Bronchial epithelial cell (primary cell): ENCODE measurements around the gene PSMD4. TPM values are rescaled to one million over a fixed set of nuclear protein-coding genes. Genes with fewer than 3 reads are reported as not detected.

ENCODE experiments used
- DNase-seq: peaks from one replicate; pipeline ENCODE4 v3.0.0-alpha.2; 2010; ENCODE audit warnings: low read depth
- FAIRE-seq: peaks from 2 replicates; lab custom pipeline; 2011; peaks lifted over from hg19 to GRCh38; lab: Jason Lieb, UNC
- H3K27me3 ChIP-seq: 2 replicates; pipeline ENCODE4 v1.5.1; 2011; ENCODE audit warnings: low read length; ENCODE audit not compliant: control insufficient read depth, insufficient read depth
- H3K36me3 ChIP-seq: 2 replicates; pipeline ENCODE4 v1.5.1; 2011; ENCODE audit warnings: low read length; ENCODE audit not compliant: control insufficient read depth, insufficient read depth
- H3K4me3 ChIP-seq: 2 replicates; pipeline ENCODE4 v1.5.1; 2011; ENCODE audit warnings: mild to moderate bottlenecking, low read depth, low read length, control low read depth
- total RNA-seq: library from RNA; depleted of rRNA; stranded (reverse); fragments of >200 nt; gene quantifications from 2 replicates; pipeline ENCODE4 v1.2.1, GENCODE V29; 2014
- TF ChIP-seq, protein P1 (sequence below): IDR thresholded peaks from 2 replicates; pipeline ENCODE4 v1.5.1; 2011; ENCODE audit warnings: mild to moderate bottlenecking, moderate library complexity, low read length, control low read depth, inconsistent platforms; ENCODE audit not compliant: insufficient read depth, severe bottlenecking

PSMD4 gene
- total RNA-seq, 1 donor from 2014 or later, result 280 TPM

DNA sequence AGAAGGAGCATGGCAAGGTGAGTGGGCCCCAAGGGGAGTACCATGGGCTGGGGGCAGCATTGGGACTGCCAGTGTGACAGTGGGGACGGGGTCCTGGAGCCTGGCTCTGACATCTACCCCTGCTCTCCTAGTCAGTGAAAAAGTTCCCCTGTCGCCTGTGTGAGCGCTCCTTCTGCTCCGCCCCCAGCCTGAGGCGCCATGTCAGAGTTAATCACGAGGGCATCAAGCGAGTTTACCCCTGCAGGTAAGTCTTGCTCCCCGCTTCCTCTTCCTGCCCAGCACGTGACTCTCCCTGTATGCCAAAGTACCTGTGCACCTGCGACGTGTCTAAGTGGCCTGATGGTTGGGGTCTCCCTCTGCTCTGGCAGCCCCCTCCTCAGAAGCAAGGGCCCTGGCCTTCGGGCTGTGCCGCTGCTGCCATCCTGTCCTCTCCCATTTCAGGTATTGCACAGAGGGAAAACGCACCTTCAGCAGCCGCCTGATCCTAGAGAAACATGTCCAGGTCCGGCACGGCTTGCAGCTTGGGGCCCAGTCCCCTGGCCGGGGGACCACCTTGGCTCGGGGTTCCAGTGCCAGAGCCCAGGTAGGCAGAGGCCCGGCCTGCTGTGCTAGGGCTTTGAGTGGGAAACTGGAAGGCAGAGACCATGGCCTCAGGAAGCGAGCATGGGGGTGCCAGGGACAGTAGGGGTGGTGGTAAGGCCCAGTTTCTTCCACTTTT, 35.6 kb downstream of the PSMD4 start:
- DNase-seq (no peak), FAIRE-seq (no peak)
- Histone ChIP-seq H3K4me3 (no peak overlapping the region), H3K27me3 (no peaks in the 10 kb centered on the region), H3K36me3 (peaks cover 49% of the 10 kb centered on the region)
- TF ChIP-seq, protein P1, sequence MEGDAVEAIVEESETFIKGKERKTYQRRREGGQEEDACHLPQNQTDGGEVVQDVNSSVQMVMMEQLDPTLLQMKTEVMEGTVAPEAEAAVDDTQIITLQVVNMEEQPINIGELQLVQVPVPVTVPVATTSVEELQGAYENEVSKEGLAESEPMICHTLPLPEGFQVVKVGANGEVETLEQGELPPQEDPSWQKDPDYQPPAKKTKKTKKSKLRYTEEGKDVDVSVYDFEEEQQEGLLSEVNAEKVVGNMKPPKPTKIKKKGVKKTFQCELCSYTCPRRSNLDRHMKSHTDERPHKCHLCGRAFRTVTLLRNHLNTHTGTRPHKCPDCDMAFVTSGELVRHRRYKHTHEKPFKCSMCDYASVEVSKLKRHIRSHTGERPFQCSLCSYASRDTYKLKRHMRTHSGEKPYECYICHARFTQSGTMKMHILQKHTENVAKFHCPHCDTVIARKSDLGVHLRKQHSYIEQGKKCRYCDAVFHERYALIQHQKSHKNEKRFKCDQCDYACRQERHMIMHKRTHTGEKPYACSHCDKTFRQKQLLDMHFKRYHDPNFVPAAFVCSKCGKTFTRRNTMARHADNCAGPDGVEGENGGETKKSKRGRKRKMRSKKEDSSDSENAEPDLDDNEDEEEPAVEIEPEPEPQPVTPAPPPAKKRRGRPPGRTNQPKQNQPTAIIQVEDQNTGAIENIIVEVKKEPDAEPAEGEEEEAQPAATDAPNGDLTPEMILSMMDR, result no peak

DNA sequence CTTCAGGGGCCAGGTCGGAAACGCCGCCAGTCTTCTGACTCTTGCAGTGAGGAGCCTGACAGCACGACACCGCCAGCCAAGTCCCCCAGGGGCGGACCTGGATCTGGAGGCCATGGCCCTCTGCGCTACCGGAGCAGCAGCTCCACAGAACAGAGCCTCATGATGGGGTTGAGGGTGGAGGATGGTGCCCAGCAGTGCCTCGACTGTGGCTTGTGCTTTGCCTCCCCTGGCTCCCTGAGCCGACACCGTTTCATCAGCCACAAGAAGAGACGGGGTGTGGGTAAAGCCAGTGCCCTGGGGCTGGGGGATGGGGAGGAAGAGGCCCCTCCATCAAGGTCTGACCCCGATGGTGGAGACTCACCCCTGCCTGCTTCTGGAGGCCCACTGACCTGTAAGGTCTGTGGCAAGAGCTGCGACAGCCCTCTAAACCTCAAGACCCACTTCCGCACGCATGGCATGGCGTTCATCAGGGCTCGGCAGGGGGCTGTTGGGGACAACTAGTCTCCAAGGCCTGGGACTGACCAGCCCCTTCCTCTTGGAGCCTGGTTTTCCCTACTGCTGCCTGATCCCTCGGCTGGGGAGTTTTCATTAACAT, 36.3 kb downstream of the PSMD4 start:
- DNase-seq (no peak), FAIRE-seq (no peak)
- Histone ChIP-seq H3K4me3 (no peak overlapping the region), H3K27me3 (no peaks in the 10 kb centered on the region), H3K36me3 (peaks cover 49% of the 10 kb centered on the region)
- TF ChIP-seq, protein P1, result no peak

DNA sequence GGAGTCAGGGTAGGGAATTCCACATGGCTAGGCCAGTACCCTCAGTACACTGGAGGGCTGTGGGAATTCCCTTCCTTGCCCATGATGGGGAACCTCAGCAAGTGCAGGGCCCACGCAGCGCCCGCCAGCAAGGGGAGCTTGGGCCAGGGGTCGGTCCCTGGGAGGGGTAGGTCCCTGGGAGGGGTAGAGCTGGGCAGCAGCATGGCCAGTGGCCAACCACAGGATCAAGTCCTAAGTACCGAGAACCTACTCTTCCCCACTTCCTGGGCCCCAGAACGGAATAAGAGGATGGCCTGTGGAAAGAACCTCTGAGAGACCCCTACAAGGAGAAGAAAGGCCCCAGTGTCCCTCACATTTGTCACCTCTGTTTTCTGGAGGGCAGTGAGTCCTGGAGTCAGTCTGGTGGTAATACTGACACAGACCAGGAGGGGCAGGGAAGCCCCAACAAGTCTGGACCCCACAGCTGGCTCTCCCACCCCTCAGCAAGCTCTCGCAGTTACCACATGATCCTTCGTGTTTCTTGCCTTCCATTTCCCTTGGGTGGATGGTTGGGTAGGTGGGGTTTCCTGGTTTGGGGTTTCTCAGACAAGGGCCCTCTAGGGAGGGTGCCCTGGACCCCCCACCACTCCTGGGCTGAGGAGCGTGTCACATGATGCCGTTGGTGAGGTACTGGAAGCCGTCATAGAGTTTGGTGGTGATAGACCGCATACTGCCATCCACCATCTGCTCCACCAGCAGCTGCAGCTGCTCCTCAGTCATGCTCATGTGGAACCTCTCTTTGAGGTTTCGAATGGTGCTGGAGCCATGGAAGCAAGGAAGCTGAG, 37.9 kb downstream of the PSMD4 start:
- TF ChIP-seq, protein P1, result no peak
- Histone ChIP-seq H3K27me3 (no peaks in the 10 kb centered on the region), H3K36me3 (peaks cover 39% of the 10 kb centered on the region), H3K4me3 (no peak overlapping the region)
- FAIRE-seq (peak; percentile 32), DNase-seq (no peak)

DNA sequence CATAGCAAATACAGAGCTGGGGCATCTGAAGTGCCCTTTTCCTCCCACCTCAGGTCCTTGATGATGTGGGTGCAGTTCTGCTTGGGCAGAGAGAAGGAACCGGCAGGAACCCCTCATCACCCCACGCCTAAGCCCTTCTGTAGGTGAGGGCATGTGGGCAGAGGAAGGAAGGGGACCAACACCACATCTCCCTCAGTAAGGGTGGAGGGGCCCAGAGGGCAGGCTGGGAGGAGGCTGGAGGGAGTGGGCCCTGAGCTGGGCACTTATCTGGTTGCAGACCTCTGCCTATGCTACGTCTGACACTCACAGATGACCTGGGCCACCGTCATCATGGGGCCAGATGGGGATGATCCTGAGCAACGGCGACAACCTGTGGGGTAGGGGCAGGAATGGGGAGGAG, 38.6 kb downstream of the PSMD4 start:
- no peak for DNase-seq
- H3K27me3 ChIP-seq, result no peaks in the 10 kb centered on the region
- H3K36me3 ChIP-seq, result peaks cover 36% of the 10 kb centered on the region
- H3K4me3 ChIP-seq, result no peak overlapping the region
- FAIRE-seq, result no peak
- TF ChIP-seq, protein P1, result no peak

DNA sequence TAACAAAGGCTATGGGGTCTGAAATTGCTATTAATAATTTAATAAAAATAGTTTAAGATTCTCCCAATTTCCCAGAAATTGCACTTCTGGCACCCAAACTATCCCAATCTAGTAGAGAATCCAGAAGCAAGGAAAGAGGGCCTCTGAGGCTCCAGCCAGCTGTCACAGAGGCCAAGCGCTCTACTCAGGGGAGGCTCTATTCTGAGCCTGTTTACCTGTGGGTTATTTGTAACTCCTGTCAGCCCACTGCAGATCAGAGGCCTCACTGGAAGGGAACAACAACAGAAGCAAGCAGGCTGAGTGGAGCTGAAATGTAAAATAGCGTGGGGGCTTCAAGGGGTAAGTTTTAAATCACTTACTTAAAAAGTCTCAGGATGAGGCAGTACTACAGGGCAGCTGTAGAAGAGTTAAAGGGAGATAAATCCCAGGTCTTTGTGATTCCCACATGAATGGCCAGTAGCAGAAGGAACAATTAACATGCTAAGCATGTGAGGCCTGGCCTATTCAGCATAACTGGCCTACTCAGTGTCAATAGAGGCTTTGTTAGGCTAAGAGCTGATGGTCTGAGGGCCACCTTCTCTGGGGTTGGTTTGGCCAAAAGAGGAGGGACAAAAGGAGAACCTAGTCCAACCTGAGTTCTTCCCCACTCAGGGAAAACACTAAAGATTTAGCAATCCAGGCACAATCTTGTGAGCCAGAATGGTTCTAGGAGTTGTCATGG, 40.4 kb downstream of the PSMD4 start:
- FAIRE-seq, result no peak
- Histone ChIP-seq H3K4me3 (no peak overlapping the region), H3K27me3 (no peaks in the 10 kb centered on the region), H3K36me3 (peaks cover 29% of the 10 kb centered on the region)
- TF ChIP-seq, protein P1, result no peak
- no peak for DNase-seq
